Choroid plexus epithelial cell (primary cell): ENCODE results near the gene LLCFC1.
A peak's percentile ranks its signal among the peaks of the same experiment; 100 is the strongest.

Experiments
- DNase-seq: peaks from one replicate; pipeline ENCODE4 v3.0.0-alpha.2; 2010; ENCODE audit warnings: low read depth
- H3K4me3 ChIP-seq: 2 replicates; pipeline ENCODE4 v1.5.1; 2011; ENCODE audit warnings: low read depth, mild to moderate bottlenecking, control low read depth, low read length, moderate library complexity
- CTCF ChIP-seq: conservative IDR thresholded peaks from 2 replicates; pipeline ENCODE4 v1.5.1; 2011; ENCODE audit warnings: low read depth, mild to moderate bottlenecking, control low read depth, inconsistent platforms, low read length, moderate library complexity

The LLCFC1 gene

GRCh38 chr7:142901426-142902259, 37.6 kb upstream of the LLCFC1 start:
- no peak for TF ChIP-seq CTCF
- DNase-seq, result no peak

DNA sequence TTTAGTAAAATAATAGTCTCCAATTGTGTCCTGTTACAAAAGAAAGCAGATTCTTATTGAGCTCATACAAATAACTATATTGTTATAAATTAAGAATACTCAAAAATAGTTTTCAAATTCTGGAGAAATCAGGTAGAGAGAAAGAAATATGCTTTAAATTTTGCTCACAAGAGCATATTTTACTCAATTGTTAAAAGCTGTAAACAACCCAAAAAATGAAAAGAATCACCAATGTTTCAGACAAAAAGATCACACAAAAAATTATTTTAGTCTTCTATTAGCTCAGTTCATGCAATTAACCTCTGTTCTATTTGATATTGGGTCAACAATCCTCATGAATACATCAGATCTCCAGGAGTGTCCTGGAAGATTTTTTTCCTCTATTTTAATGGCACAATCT, 35.2 kb upstream of the LLCFC1 start:
- TF ChIP-seq CTCF, result no peak
- H3K4me3 ChIP-seq, result no peak overlapping the region
- no peak for DNase-seq

More at GRCh38 chr7:142901426-142902259, 37.6 kb upstream of the LLCFC1 start:
- no peak overlapping the region for H3K4me3 ChIP-seq

GRCh38 chr7:142905759-142906158, 33.5 kb upstream of the LLCFC1 start:
- no peak overlapping the region for H3K4me3 ChIP-seq
- no peak for TF ChIP-seq CTCF
- DNase-seq, result no peak

GRCh38 chr7:142906643-142907042, 32.6 kb upstream of the LLCFC1 start:
- DNase-seq, result no peak
- no peak for TF ChIP-seq CTCF
- H3K4me3 ChIP-seq, result no peak overlapping the region

DNA sequence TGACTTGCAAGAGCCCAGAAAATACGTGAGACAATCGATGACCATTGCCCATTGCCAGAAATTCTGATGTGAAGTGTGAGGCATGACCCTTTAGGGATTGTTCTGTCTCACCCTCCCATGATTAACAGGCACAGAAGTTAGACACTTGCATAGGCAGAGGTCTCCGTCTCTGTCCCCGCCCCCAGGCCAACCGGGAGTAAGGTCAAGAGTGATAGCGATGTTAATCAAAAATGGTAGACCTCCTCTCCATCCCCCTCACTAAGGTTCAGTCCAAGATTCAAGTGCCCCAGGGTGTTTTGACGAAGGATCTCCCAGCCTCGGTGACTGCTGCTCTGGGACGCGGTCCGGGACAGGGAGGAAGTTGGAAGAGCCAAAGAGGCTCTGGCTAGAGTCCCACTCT, 31.0 kb upstream of the LLCFC1 start:
- DNase-seq, result no peak
- no peak for TF ChIP-seq CTCF
- H3K4me3 ChIP-seq, result no peak overlapping the region

- no peak overlapping the region for H3K4me3 ChIP-seq
- peak; percentile 13 for TF ChIP-seq CTCF
- no peak for DNase-seq
Measured at GRCh38 chr7:142908921-142909890, 30.1 kb upstream of the LLCFC1 start.
